Astrocyte (in vitro differentiated cells and primary cell): Measurements from ENCODE around the gene VAT1L.

Experiments used
- CTCF ChIP-seq: IDR thresholded peaks from 2 replicates; pipeline ENCODE4 v1.5.1; 2011; ENCODE audit warnings: low read depth, mild to moderate bottlenecking, inconsistent platforms, low read length, moderate library complexity; ENCODE audit not compliant: insufficient read depth
- EZH2 ChIP-seq: IDR thresholded peaks from 2 replicates; pipeline ENCODE4 v1.6.1; 2012; ENCODE audit warnings: mild to moderate bottlenecking, low read length, inconsistent platforms; ENCODE audit not compliant: insufficient read depth

- TF ChIP-seq EZH2 (no peak), CTCF (no peak)
These were observed 105.8 kb downstream of the VAT1L start for GRCh38 chr16:77894162-77894561.
